CD14-positive monocyte (primary cell): ENCODE measurements around the gene TMCO4. TPM values are rescaled to one million over a fixed set of nuclear protein-coding genes. Genes with fewer than 3 reads are reported as not detected.

ENCODE experiments used
- DNase-seq, 3 donors: peaks; one replicate each; pipeline ENCODE4 v3.0.0-alpha.2; 2011 to 2022
- H2AFZ ChIP-seq: 2 replicates; pipeline ENCODE4 v1.6.0; 2012; ENCODE audit warnings: mild to moderate bottlenecking, low read depth, low read length, inconsistent platforms; ENCODE audit not compliant: insufficient read depth, poor library complexity, severe bottlenecking
- H3K27ac ChIP-seq, 2 donors: 1 replicate in 1 of 2; 2 replicates in 1 of 2; pipeline ENCODE4 v1.5.1; 2012 to 2013; ENCODE audit warnings: low read length in 2 of 2, control low read depth in 1 of 2, inconsistent platforms in 1 of 2, low read depth in 1 of 2, mild to moderate bottlenecking in 1 of 2
- H3K27me3 ChIP-seq, 2 donors: one replicate each; pipeline versions ENCODE4 v1.6.0 to v1.6.1; 2011 to 2013; ENCODE audit warnings: low read length in 2 of 2; ENCODE audit not compliant: control insufficient read depth in 2 of 2, insufficient read depth in 2 of 2
- H3K36me3 ChIP-seq, 2 donors: replicated peaks in 1 of 2; 1 replicate in 1 of 2; 2 replicates in 1 of 2; pipeline versions ENCODE4 v1.5.1 to v1.6.1; 2012 to 2013; ENCODE audit warnings: low read length in 2 of 2, control low read depth in 1 of 2, inconsistent platforms in 1 of 2, mild to moderate bottlenecking in 1 of 2; ENCODE audit not compliant: insufficient read depth in 2 of 2, control insufficient read depth in 1 of 2
- H3K4me1 ChIP-seq, 2 donors: 1 replicate in 1 of 2; 2 replicates in 1 of 2; pipeline versions ENCODE4 v1.5.1 to v1.6.1; 2012 to 2013; ENCODE audit warnings: low read length in 2 of 2, control low read depth in 1 of 2, inconsistent platforms in 1 of 2, mild to moderate bottlenecking in 1 of 2, moderate library complexity in 1 of 2; ENCODE audit not compliant: insufficient read depth in 2 of 2, control insufficient read depth in 1 of 2
- H3K4me2 ChIP-seq: replicated peaks from 2 replicates; pipeline ENCODE3; 2012; ENCODE audit warnings: low read length, moderate library complexity, mild to moderate bottlenecking; ENCODE audit not compliant: poor library complexity, severe bottlenecking; ENCODE audit errors: extremely low read depth
- H3K4me3 ChIP-seq, 3 experiments: fragments of 200-600 bp in 1 of 3; sonication (generic) in 1 of 3; replicated peaks in 1 of 3; 1 replicate in 2 of 3; 2 replicates in 1 of 3; pipeline ENCODE4 v1.5.1; 2011 to 2013; ENCODE audit warnings: low read length in 3 of 3, mild to moderate bottlenecking in 3 of 3, control low read depth in 2 of 3, low read depth in 2 of 3, inconsistent platforms in 1 of 3, moderate library complexity in 1 of 3
- H3K79me2 ChIP-seq: 2 replicates; pipeline ENCODE4 v1.6.0; 2012; ENCODE audit warnings: mild to moderate bottlenecking, control low read depth, inconsistent platforms, low read length, moderate library complexity; ENCODE audit not compliant: insufficient read depth
- H3K9ac ChIP-seq: 2 replicates; pipeline ENCODE4 v1.6.0; 2017; ENCODE audit warnings: low read length, mild to moderate bottlenecking; ENCODE audit not compliant: insufficient read depth, poor library complexity, severe bottlenecking
- H3K9me3 ChIP-seq, 2 donors: replicated peaks in 1 of 2; 1 replicate in 1 of 2; 2 replicates in 1 of 2; pipeline versions ENCODE4 v1.5.1 to v1.6.1; 2012 to 2013; ENCODE audit warnings: low read length in 2 of 2, control low read depth in 1 of 2; ENCODE audit not compliant: control insufficient read depth in 1 of 2, insufficient read depth in 1 of 2
- H4K20me1 ChIP-seq: 2 replicates; pipeline ENCODE4 v1.6.0; 2012; ENCODE audit warnings: mild to moderate bottlenecking, low read length, control low read depth, moderate library complexity; ENCODE audit not compliant: insufficient read depth
- H3K27ac Mint-ChIP-seq, 7 donors: one replicate each; pipeline ENCODE4 v1.8.0; 2020; ENCODE audit warnings: mild to moderate bottlenecking in 7 of 7, mixed read lengths in 7 of 7, moderate library complexity in 6 of 7, inconsistent platforms in 2 of 7
- H3K27me3 Mint-ChIP-seq, 3 donors: one replicate each; pipeline ENCODE4 v1.8.0; 2021 to 2022; ENCODE audit warnings: low read depth in 3 of 3, mild to moderate bottlenecking in 3 of 3, mixed read lengths in 3 of 3, moderate library complexity in 3 of 3, inconsistent platforms in 1 of 3
- H3K36me3 Mint-ChIP-seq, 2 donors: one replicate each; pipeline ENCODE4 v1.8.0; 2020; ENCODE audit warnings: mixed read lengths in 2 of 2, inconsistent platforms in 1 of 2, mild to moderate bottlenecking in 1 of 2
- H3K4me1 Mint-ChIP-seq: one replicate; pipeline ENCODE4 v1.8.0; 2020; ENCODE audit warnings: mild to moderate bottlenecking, mixed read lengths
- H3K4me3 Mint-ChIP-seq, 2 donors: one replicate each; pipeline ENCODE4 v1.8.0; 2020; ENCODE audit warnings: mild to moderate bottlenecking in 2 of 2, mixed read lengths in 2 of 2, moderate library complexity in 1 of 2
- H3K9me3 Mint-ChIP-seq, 7 donors: one replicate each; pipeline ENCODE4 v1.8.0; 2020 to 2022; ENCODE audit warnings: mixed read lengths in 7 of 7, mild to moderate bottlenecking in 6 of 7, moderate library complexity in 6 of 7, inconsistent platforms in 2 of 7
- CTCF ChIP-seq: fragments of 200-600 bp; IDR thresholded peaks from one replicate; pipeline ENCODE4 v1.8.0; 2022; ENCODE audit warnings: antibody characterized with exemption, mild to moderate bottlenecking
- WGBS: methylation state at CpG from one replicate; pipeline ENCODE4 v1.1.5; 2013; ENCODE audit warnings: missing lambda C conversion rate; ENCODE audit not compliant: insufficient coverage; 5-methylcytosine and 5-hydroxymethylcytosine counted together
- intact Hi-C, 2 donors: fragments of 100-400 bp; cut with micrococcal nuclease; formaldehyde crosslinking; loops; one replicate each; pipeline versions ENCODE4 v1.15.0 to v1.15.1; 2023
- polyA plus RNA-seq, 3 donors: library from polyadenylated mRNA; depleted of rRNA in 1 of 3; unstranded in 2 of 3; stranded (reverse) in 1 of 3; fragments of 300-500 nt in 2 of 3; fragments of >200 nt in 1 of 3; fragmentation: Illumina TruSeq in 2 of 3; gene quantifications; 1 replicate in 2 of 3; 2 replicates in 1 of 3; pipeline ENCODE4 v1.2.3, GENCODE V29; 2012 to 2021

The TMCO4 gene
- polyA plus RNA-seq, 3 donors, result 6.9 to 10.1 (median 7.9) TPM

- Histone ChIP-seq H3K36me3 (no peaks in the 10 kb centered on the region), H4K20me1 (no peaks in the 10 kb centered on the region), H3K9ac (no peak overlapping the region), H3K27ac (no peak overlapping the region), H3K4me2 (no peak overlapping the region), H3K79me2 (no peaks in the 10 kb centered on the region), H3K9me3 (no peaks in the 10 kb centered on the region), H3K27me3 (peaks cover 0 to 7% of the 10 kb centered on the region in 2 donors), H3K4me3 (no peak overlapping the region), H2AFZ (no peak overlapping the region), H3K4me1 (no peaks in the 10 kb centered on the region)
- intact Hi-C loops, result no loop called here
- DNase-seq, result no peak
- Mint-ChIP-seq H3K27ac (no peak overlapping the region), H3K27me3 (peaks cover 6 to 19% (median 16%) of the 10 kb centered on the region in 3 donors), H3K9me3 (peaks cover 0 to 3% (median 0%) of the 10 kb centered on the region in 7 donors), H3K4me1 (no peaks in the 10 kb centered on the region), H3K36me3 (no peaks in the 10 kb centered on the region), H3K4me3 (no peak overlapping the region)
- 86% methylated on average over 5 of the region's 5 CpGs for WGBS
- no peak for TF ChIP-seq CTCF
Observed at GRCh38 chr1:19824036-19824435, 24.3 kb upstream of the TMCO4 start.

GRCh38 chr1:19819701-19820100, 20.0 kb upstream of the TMCO4 start:
- no peak overlapping the region for H3K9ac ChIP-seq
- 83% methylated on average over 3 of the region's 5 CpGs for WGBS
- no peak overlapping the region for H3K4me2 ChIP-seq
- H3K27me3 ChIP-seq, result peaks cover 0 to 2% of the 10 kb centered on the region in 2 donors
- no peaks in the 10 kb centered on the region for H3K36me3 ChIP-seq
- intact Hi-C loops, result no loop called here
- no peak overlapping the region for H2AFZ ChIP-seq
- H3K79me2 ChIP-seq, result no peaks in the 10 kb centered on the region
- no peaks in the 10 kb centered on the region for H3K36me3 Mint-ChIP-seq
- no peaks in the 10 kb centered on the region for H3K4me1 ChIP-seq
- H3K4me1 Mint-ChIP-seq, result no peaks in the 10 kb centered on the region
- H3K9me3 Mint-ChIP-seq, result peaks cover 0 to 2% (median 0%) of the 10 kb centered on the region in 7 donors
- no peak overlapping the region for H3K27ac Mint-ChIP-seq
- peaks cover 2 to 22% (median 9%) of the 10 kb centered on the region in 3 donors for H3K27me3 Mint-ChIP-seq
- no peaks in the 10 kb centered on the region for H3K9me3 ChIP-seq
- no peaks in the 10 kb centered on the region for H4K20me1 ChIP-seq
- no peak for DNase-seq
- no peak for TF ChIP-seq CTCF
- H3K4me3 Mint-ChIP-seq, result no peak overlapping the region
- no peak overlapping the region for H3K4me3 ChIP-seq
- H3K27ac ChIP-seq, result no peak overlapping the region
